ENCODE results near the gene ADGRE2. TPM values are rescaled to one million over a fixed set of nuclear protein-coding genes. Genes with fewer than 3 reads are reported as not detected.

Gene ADGRE2
- total RNA-seq, 1 experiment from 2014 or later = 1.2 TPM

DNA sequence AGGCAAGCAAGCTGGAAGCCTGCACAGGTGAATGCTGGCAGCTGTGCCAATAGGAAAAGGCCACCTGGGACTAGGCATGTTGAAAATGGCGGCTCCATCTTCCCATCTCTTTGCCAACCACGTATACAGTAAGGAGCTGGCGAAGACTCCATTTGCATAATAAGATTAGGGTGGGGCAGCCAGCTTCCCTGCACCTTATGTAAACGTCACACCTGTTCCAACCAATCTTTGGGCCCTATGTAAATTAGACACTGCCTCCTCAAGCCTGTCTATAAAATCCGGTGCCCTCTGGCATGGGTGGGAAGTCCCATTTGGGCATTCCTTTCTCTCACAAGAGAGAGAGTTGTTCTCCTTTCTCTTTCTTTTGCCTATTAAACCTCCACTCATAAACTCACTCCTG is 16.8 kb downstream of the ADGRE2 start:
- H3T11ph ChIP-seq (ENCODE audit: low read length) = no peak overlapping the region
- no peak for DNase-seq
- no peaks in the 10 kb centered on the region for H3K79me1 ChIP-seq (ENCODE audit: insufficient read depth, low read depth, low read length, poor library complexity, severe bottlenecking)
- no peak overlapping the region for H2AK5ac ChIP-seq (ENCODE audit: insufficient read length, low read length)
- H3K18ac ChIP-seq (ENCODE audit: insufficient read length, low read depth, low read length) = no peak overlapping the region
- H3K23me2 ChIP-seq (ENCODE audit: insufficient read length, low read depth, low read length, poor library complexity, severe bottlenecking) = no peaks in the 10 kb centered on the region
- no peak overlapping the region for H3K23ac ChIP-seq (ENCODE audit: insufficient read length, low read depth, low read length)
- H3K27ac ChIP-seq (ENCODE audit: insufficient read length, low read depth, low read length) = no peak overlapping the region
- H2BK15ac ChIP-seq (ENCODE audit: low read depth, low read length) = no peak overlapping the region
- H3K9me3 Mint-ChIP-seq = peaks cover 30 to 60% of the 10 kb centered on the region in 2 experiments
- no peak overlapping the region for H3K4ac ChIP-seq (ENCODE audit: low read depth, low read length)
- H2BK120ac ChIP-seq (ENCODE audit: low read depth, low read length, poor library complexity, severe bottlenecking) = no peak overlapping the region
- H3K27ac Mint-ChIP-seq = no peak overlapping the region
- peaks cover 8 to 12% (median 11%) of the 10 kb centered on the region in 3 experiments for H3K36me3 Mint-ChIP-seq (ENCODE audit: insufficient read depth in 1 of 3, low read depth in 3 of 3)
- no peak overlapping the region for H4K5ac ChIP-seq (ENCODE audit: insufficient read length, low read depth, low read length)
- no peak for TF ChIP-seq CTCF (conservative IDR thresholded peaks at IDR 0.05)
- no peak overlapping the region for H4K91ac ChIP-seq (ENCODE audit: insufficient read length, low read depth, low read length)
- no peaks in the 10 kb centered on the region; the same call in 1 of the 2 replicates for H3K4me1 ChIP-seq (ENCODE audit: insufficient read depth, low read length)
- no CpG with 5 or more reads among the region's 5 CpGs for WGBS (ENCODE audit: extremely low coverage, insufficient read length, low lambda C conversion rate)
- H2AFZ ChIP-seq (ENCODE audit: low read length) = no peak overlapping the region
- H2BK20ac ChIP-seq (ENCODE audit: low read depth, low read length, poor library complexity, severe bottlenecking) = no peak overlapping the region
- H4K20me1 ChIP-seq (ENCODE audit: control insufficient read depth, insufficient read depth, insufficient read length) = no peaks in the 10 kb centered on the region
- H3K9me3 ChIP-seq (ENCODE audit: control insufficient read depth, low read depth, low read length) = no peaks in the 10 kb centered on the region
- H3K4me1 Mint-ChIP-seq = peaks cover 16 to 17% of the 10 kb centered on the region in 2 experiments
- no peaks in the 10 kb centered on the region; the same call in 1 of the 2 replicates for H3K27me3 Mint-ChIP-seq (ENCODE audit: low read depth)
- H3K14ac ChIP-seq (ENCODE audit: insufficient read depth, low read length) = no peak overlapping the region
- H4K8ac ChIP-seq (replicated peaks; ENCODE audit: insufficient read length, low read depth, low read length) = no peak overlapping the region
- H3K4me2 ChIP-seq (ENCODE audit: insufficient read depth, insufficient read length, low read length) = no peak overlapping the region
- H3K56ac ChIP-seq (ENCODE audit: insufficient read length, low read depth, low read length) = no peak overlapping the region
- H3K27me3 ChIP-seq (ENCODE audit: insufficient read depth, low read length) = no peaks in the 10 kb centered on the region
- H3K9ac ChIP-seq (ENCODE audit: extremely low read depth, insufficient read length, low read length) = no peak overlapping the region
- no peak overlapping the region for H2BK12ac ChIP-seq (ENCODE audit: insufficient read length, low read depth, low read length)
- no peak overlapping the region for H3K4me3 Mint-ChIP-seq
- H3K79me2 ChIP-seq (ENCODE audit: insufficient read depth, low read length) = no peaks in the 10 kb centered on the region
- no peak overlapping the region for H2BK5ac ChIP-seq (ENCODE audit: insufficient read length, low read length)
